ENCODE measurements around the gene ZBTB47.
A peak's percentile ranks its signal among the peaks of the same experiment; 100 is the strongest.

Gene ZBTB47

GRCh38 chr3:42653560-42654330 lies at the start of gene ZBTB47:
Gene ZBTB47, plus strand, starts transcription at chr3:42653697. Its CDS starts 4,659 bp downstream, at chr3:42658356.
- no peaks in the 10 kb centered on the region for H3K9me3 ChIP-seq (ENCODE audit: insufficient read depth, low read depth, low read length)
- H4K20me1 ChIP-seq (ENCODE audit: insufficient read depth, low read length, poor library complexity, severe bottlenecking), result no peaks in the 10 kb centered on the region
- peaks cover 20% of the 10 kb centered on the region for H3K4me1 ChIP-seq (ENCODE audit: insufficient read depth, low read length, poor library complexity, severe bottlenecking)
- H3K36me3 ChIP-seq (ENCODE audit: insufficient read depth, low read length), result peaks cover 4% of the 10 kb centered on the region; the same call in 1 of the 2 replicates
- H3K4me3 ChIP-seq (ENCODE audit: low read length, poor library complexity, severe bottlenecking), result peak within 1 kb of the TSS; percentile 71
- peak within 1 kb of the TSS; percentile 66 for H2AFZ ChIP-seq (ENCODE audit: low read length)
- H3F3A ChIP-seq (ENCODE audit: low read depth), result no peaks in the 10 kb centered on the region
- peak within 1 kb of the TSS; percentile 53 for H3K9ac ChIP-seq (ENCODE audit: low read depth, low read length, poor library complexity, severe bottlenecking)
- TF ChIP-seq CTCF (conservative IDR thresholded peaks at IDR 0.05; ENCODE audit: low read length) (no peak), EZH2phosphoT487 (IDR thresholded peaks at IDR 0.05; ENCODE audit: borderline replicate concordance) (no peak)
- no peaks in the 10 kb centered on the region for H3K79me2 ChIP-seq (ENCODE audit: insufficient read depth, low read length)
- H3K27me3 ChIP-seq (ENCODE audit: insufficient read depth, low read length, poor library complexity, severe bottlenecking), result no peaks in the 10 kb centered on the region
- H3K9me2 ChIP-seq (replicated peaks; ENCODE audit: low read depth, low read length), result no peaks in the 10 kb centered on the region
- peak within 1 kb of the TSS; percentile 73 for H3K4me2 ChIP-seq (ENCODE audit: low read depth, low read length, poor library complexity, severe bottlenecking)

- Histone ChIP-seq H2AFZ (ENCODE audit: low read length) (no peak overlapping the region), H3K79me2 (ENCODE audit: insufficient read depth, low read length) (peaks cover 96% of the 10 kb centered on the region), H3K36me3 (ENCODE audit: insufficient read depth, low read length) (peaks cover 7% of the 10 kb centered on the region; the same call in 1 of the 2 replicates), H3K4me1 (ENCODE audit: insufficient read depth, low read length, poor library complexity, severe bottlenecking) (peaks cover 39% of the 10 kb centered on the region), H3K4me2 (ENCODE audit: low read depth, low read length, poor library complexity, severe bottlenecking) (peak overlapping the region; percentile 97), H4K20me1 (ENCODE audit: insufficient read depth, low read length, poor library complexity, severe bottlenecking) (peaks cover 84% of the 10 kb centered on the region), H3K27me3 (ENCODE audit: insufficient read depth, low read length, poor library complexity, severe bottlenecking) (no peaks in the 10 kb centered on the region), H3K4me3 (ENCODE audit: low read length, poor library complexity, severe bottlenecking) (peak overlapping the region; percentile 57), H3F3A (ENCODE audit: low read depth) (peaks cover 2% of the 10 kb centered on the region; the same call in 1 of the 2 replicates), H3K9me2 (replicated peaks; ENCODE audit: low read depth, low read length) (no peaks in the 10 kb centered on the region), H3K9ac (ENCODE audit: low read depth, low read length, poor library complexity, severe bottlenecking) (peak overlapping the region; percentile 61), H3K9me3 (ENCODE audit: insufficient read depth, low read depth, low read length) (no peaks in the 10 kb centered on the region)
- TF ChIP-seq CTCF (conservative IDR thresholded peaks at IDR 0.05; ENCODE audit: low read length) (no peak), EZH2phosphoT487 (IDR thresholded peaks at IDR 0.05; ENCODE audit: borderline replicate concordance) (no peak)
Measured at GRCh38 chr3:42605546-42606173, 47.8 kb upstream of the ZBTB47 start.

GRCh38 chr3:42608581-42608980 lies 44.9 kb upstream of the ZBTB47 start:
- no peak overlapping the region for H2AFZ ChIP-seq (ENCODE audit: low read length)
- H4K20me1 ChIP-seq (ENCODE audit: insufficient read depth, low read length, poor library complexity, severe bottlenecking), result peaks cover 85% of the 10 kb centered on the region
- no peaks in the 10 kb centered on the region for H3K9me2 ChIP-seq (replicated peaks; ENCODE audit: low read depth, low read length)
- no peaks in the 10 kb centered on the region for H3K27me3 ChIP-seq (ENCODE audit: insufficient read depth, low read length, poor library complexity, severe bottlenecking)
- no peak overlapping the region for H3K9ac ChIP-seq (ENCODE audit: low read depth, low read length, poor library complexity, severe bottlenecking)
- no peak overlapping the region for H3K4me3 ChIP-seq (ENCODE audit: low read length, poor library complexity, severe bottlenecking)
- H3F3A ChIP-seq (ENCODE audit: low read depth), result no peaks in the 10 kb centered on the region
- peak overlapping the region; percentile 18 for H3K4me2 ChIP-seq (ENCODE audit: low read depth, low read length, poor library complexity, severe bottlenecking)
- no peaks in the 10 kb centered on the region for H3K9me3 ChIP-seq (ENCODE audit: insufficient read depth, low read depth, low read length)
- peaks cover 7% of the 10 kb centered on the region; the same call in 1 of the 2 replicates for H3K36me3 ChIP-seq (ENCODE audit: insufficient read depth, low read length)
- peaks cover 43% of the 10 kb centered on the region for H3K4me1 ChIP-seq (ENCODE audit: insufficient read depth, low read length, poor library complexity, severe bottlenecking)
- H3K79me2 ChIP-seq (ENCODE audit: insufficient read depth, low read length), result peaks cover 98% of the 10 kb centered on the region
- TF ChIP-seq CTCF (conservative IDR thresholded peaks at IDR 0.05; ENCODE audit: low read length) (no peak), EZH2phosphoT487 (IDR thresholded peaks at IDR 0.05; ENCODE audit: borderline replicate concordance) (no peak)

Measured in Loucy (cell line).